ENCODE measurements around the gene LRRC74B. TPM values are rescaled to one million over a fixed set of nuclear protein-coding genes. Genes with fewer than 3 reads are reported as not detected.
"Not testable (repeated sequence)": the region's sequence is repeated elsewhere in the genome, so short reads cannot be mapped to it uniquely, and the experiment has no call there.

LRRC74B gene
- total RNA-seq, 1 donor from 2014 or later = not detected

GRCh38 chr22:21034989-21035388 is 10.8 kb upstream of the LRRC74B start:
- TF ChIP-seq CTCF (IDR thresholded peaks at IDR 0.05; ENCODE audit: unreplicated experiment) = no peak
- Mint-ChIP-seq H3K27ac (ENCODE audit: unreplicated experiment) (no peak overlapping the region), H3K4me1 (ENCODE audit: unreplicated experiment) (no peaks in the 10 kb centered on the region), H3K9me3 (ENCODE audit: unreplicated experiment) (no peaks in the 10 kb centered on the region), H3K27me3 (ENCODE audit: unreplicated experiment) (peaks cover 7% of the 10 kb centered on the region), H3K4me3 (ENCODE audit: unreplicated experiment) (no peak overlapping the region), H3K36me3 (ENCODE audit: low read depth, unreplicated experiment) (no peaks in the 10 kb centered on the region)
- no peak for DNase-seq (ENCODE audit: low spot score)

DNA sequence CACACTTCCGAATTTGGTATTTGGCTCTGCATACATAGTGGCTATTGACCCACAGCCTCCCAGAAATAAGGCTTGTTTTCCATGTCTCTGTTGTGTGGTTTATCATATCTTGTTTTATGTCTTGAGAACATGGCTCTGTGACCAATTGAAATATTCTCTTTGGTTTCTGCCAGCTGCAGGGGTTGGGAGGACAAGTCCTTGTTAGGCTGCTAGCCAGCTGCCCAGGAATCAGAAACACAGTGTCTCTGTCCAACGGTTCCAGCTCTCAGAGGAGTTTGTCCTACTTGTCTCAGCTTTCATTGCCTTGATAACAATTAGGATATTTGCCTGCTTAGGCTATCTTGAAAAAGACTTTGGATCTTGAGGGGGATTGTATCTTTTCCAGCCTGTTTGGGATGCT is 7.3 kb upstream of the LRRC74B start:
- Mint-ChIP-seq H3K27ac (ENCODE audit: unreplicated experiment) (no peak overlapping the region), H3K36me3 (ENCODE audit: low read depth, unreplicated experiment) (no peaks in the 10 kb centered on the region), H3K4me1 (ENCODE audit: unreplicated experiment) (no peaks in the 10 kb centered on the region), H3K27me3 (ENCODE audit: unreplicated experiment) (no peaks in the 10 kb centered on the region), H3K4me3 (ENCODE audit: unreplicated experiment) (no peak overlapping the region), H3K9me3 (ENCODE audit: unreplicated experiment) (no peaks in the 10 kb centered on the region)
- DNase-seq (ENCODE audit: low spot score) = no peak
- no peak for TF ChIP-seq CTCF (IDR thresholded peaks at IDR 0.05; ENCODE audit: unreplicated experiment)

GRCh38 chr22:21039158-21039557 is 6.6 kb upstream of the LRRC74B start:
- not testable (repeated sequence) for H3K36me3 Mint-ChIP-seq (ENCODE audit: low read depth, unreplicated experiment); H3K9me3 Mint-ChIP-seq (ENCODE audit: unreplicated experiment); H3K27ac Mint-ChIP-seq (ENCODE audit: unreplicated experiment); H3K4me3 Mint-ChIP-seq (ENCODE audit: unreplicated experiment); H3K27me3 Mint-ChIP-seq (ENCODE audit: unreplicated experiment); DNase-seq (ENCODE audit: low spot score); H3K4me1 Mint-ChIP-seq (ENCODE audit: unreplicated experiment)

GRCh38 chr22:21041937-21042336 is 3.8 kb upstream of the LRRC74B start:
- H3K9me3 Mint-ChIP-seq (ENCODE audit: unreplicated experiment) = no peaks in the 10 kb centered on the region
- DNase-seq (ENCODE audit: low spot score) = no peak
- no peaks in the 10 kb centered on the region for H3K4me1 Mint-ChIP-seq (ENCODE audit: unreplicated experiment)
- H3K36me3 Mint-ChIP-seq (ENCODE audit: low read depth, unreplicated experiment) = no peaks in the 10 kb centered on the region
- peaks cover 2% of the 10 kb centered on the region for H3K27me3 Mint-ChIP-seq (ENCODE audit: unreplicated experiment)
- H3K27ac Mint-ChIP-seq (ENCODE audit: unreplicated experiment) = no peak overlapping the region
- no peak overlapping the region for H3K4me3 Mint-ChIP-seq (ENCODE audit: unreplicated experiment)
- no peak for TF ChIP-seq CTCF (IDR thresholded peaks at IDR 0.05; ENCODE audit: unreplicated experiment)

- Mint-ChIP-seq H3K36me3 (ENCODE audit: low read depth, unreplicated experiment) (no peaks in the 10 kb centered on the region), H3K4me1 (ENCODE audit: unreplicated experiment) (no peaks in the 10 kb centered on the region), H3K27ac (ENCODE audit: unreplicated experiment) (peak overlapping the region; percentile 68), H3K27me3 (ENCODE audit: unreplicated experiment) (peaks cover 2% of the 10 kb centered on the region), H3K9me3 (ENCODE audit: unreplicated experiment) (no peaks in the 10 kb centered on the region), H3K4me3 (ENCODE audit: unreplicated experiment) (no peak overlapping the region)
- no peak for DNase-seq (ENCODE audit: low spot score)
- TF ChIP-seq CTCF (IDR thresholded peaks at IDR 0.05; ENCODE audit: unreplicated experiment) = no peak
Observed at GRCh38 chr22:21042978-21043859, 2.5 kb upstream of the LRRC74B start.
